Nephron (organoid): Measurements from ENCODE around the gene ZDHHC14.

Source experiments
- H3K27ac Mint-ChIP-seq, 3 experiments: 2 replicates each; pipeline ENCODE4 v1.8.0; 2020; ENCODE audit warnings: mixed read lengths in 3 of 3, mild to moderate bottlenecking in 2 of 3, moderate library complexity in 1 of 3
- H3K27me3 Mint-ChIP-seq: 2 replicates; pipeline ENCODE4 v1.8.0; 2021; ENCODE audit warnings: low read depth, mild to moderate bottlenecking, moderate library complexity, mixed read lengths
- H3K36me3 Mint-ChIP-seq: 2 replicates; pipeline ENCODE4 v1.8.0; 2020; ENCODE audit warnings: low read depth, mixed read lengths
- H3K4me1 Mint-ChIP-seq: 2 replicates; pipeline ENCODE4 v1.8.0; 2020; ENCODE audit warnings: mixed read lengths
- H3K4me3 Mint-ChIP-seq, 3 experiments: 2 replicates each; pipeline ENCODE4 v1.8.0; 2020; ENCODE audit warnings: mild to moderate bottlenecking in 3 of 3, mixed read lengths in 3 of 3, moderate library complexity in 2 of 3
- H3K9me3 Mint-ChIP-seq: 2 replicates; pipeline ENCODE4 v1.8.0; 2020; ENCODE audit warnings: mixed read lengths
- CTCF ChIP-seq, 3 experiments: fragments of 200-600 bp; sonication (generic); IDR thresholded peaks; one replicate each; pipeline ENCODE4 v1.5.0; 2021; ENCODE audit warnings: antibody characterized with exemption in 3 of 3; ENCODE audit not compliant: unreplicated experiment in 3 of 3

ZDHHC14 gene

GRCh38 chr6:157651731-157652490 lies 270.9 kb downstream of the ZDHHC14 start:
- peak overlapping the region in 1 of 3 experiments; percentile 10 for H3K27ac Mint-ChIP-seq
- no peaks in the 10 kb centered on the region for H3K9me3 Mint-ChIP-seq
- H3K4me1 Mint-ChIP-seq: peaks cover 35% of the 10 kb centered on the region
- H3K36me3 Mint-ChIP-seq: no peaks in the 10 kb centered on the region
- H3K27me3 Mint-ChIP-seq: peaks cover 40% of the 10 kb centered on the region
- no peak for TF ChIP-seq CTCF (IDR thresholded peaks at IDR 0.05; ENCODE audit: unreplicated experiment in 3 of 3)
- H3K4me3 Mint-ChIP-seq: no peak overlapping the region

- Mint-ChIP-seq H3K4me1 (peaks cover 35% of the 10 kb centered on the region), H3K9me3 (no peaks in the 10 kb centered on the region), H3K4me3 (no peak overlapping the region), H3K27ac (no peak overlapping the region), H3K36me3 (no peaks in the 10 kb centered on the region), H3K27me3 (peaks cover 43% of the 10 kb centered on the region)
- no peak for TF ChIP-seq CTCF (IDR thresholded peaks at IDR 0.05; ENCODE audit: unreplicated experiment in 3 of 3)
Measured at GRCh38 chr6:157652601-157653363, 271.8 kb downstream of the ZDHHC14 start.

- H3K4me3 Mint-ChIP-seq: no peak overlapping the region
- H3K27me3 Mint-ChIP-seq: peaks cover 42% of the 10 kb centered on the region
- peaks cover 37% of the 10 kb centered on the region for H3K4me1 Mint-ChIP-seq
- no peaks in the 10 kb centered on the region for H3K36me3 Mint-ChIP-seq
- H3K9me3 Mint-ChIP-seq: no peaks in the 10 kb centered on the region
- no peak overlapping the region for H3K27ac Mint-ChIP-seq
- no peak for TF ChIP-seq CTCF (IDR thresholded peaks at IDR 0.05; ENCODE audit: unreplicated experiment in 3 of 3)
Measured at GRCh38 chr6:157653521-157653920, 272.5 kb downstream of the ZDHHC14 start.

GRCh38 chr6:157655139-157655538 lies 274.1 kb downstream of the ZDHHC14 start:
- H3K27ac Mint-ChIP-seq: no peak overlapping the region
- H3K4me1 Mint-ChIP-seq: peaks cover 38% of the 10 kb centered on the region
- TF ChIP-seq CTCF (IDR thresholded peaks at IDR 0.05; ENCODE audit: unreplicated experiment in 3 of 3): no peak
- peaks cover 38% of the 10 kb centered on the region for H3K27me3 Mint-ChIP-seq
- H3K9me3 Mint-ChIP-seq: no peaks in the 10 kb centered on the region
- no peak overlapping the region for H3K4me3 Mint-ChIP-seq
- H3K36me3 Mint-ChIP-seq: no peaks in the 10 kb centered on the region

- Mint-ChIP-seq H3K4me3 (no peak overlapping the region), H3K27ac (no peak overlapping the region)
Measured at GRCh38 chr6:157656437-157656997, 275.5 kb downstream of the ZDHHC14 start.

More at GRCh38 chr6:157656437-157656997, 275.5 kb downstream of the ZDHHC14 start:
- Mint-ChIP-seq H3K9me3 (no peaks in the 10 kb centered on the region), H3K36me3 (no peaks in the 10 kb centered on the region), H3K27me3 (peaks cover 38% of the 10 kb centered on the region), H3K4me1 (peaks cover 27% of the 10 kb centered on the region)
- no peak for TF ChIP-seq CTCF (IDR thresholded peaks at IDR 0.05; ENCODE audit: unreplicated experiment in 3 of 3)
